Psoas muscle (tissue), 8 donors: ENCODE results near the gene HNRNPUL2. TPM values are rescaled to one million over a fixed set of nuclear protein-coding genes. Genes with fewer than 3 reads are reported as not detected.
"Not testable (repeated sequence)": the region's sequence is repeated elsewhere in the genome, so short reads cannot be mapped to it uniquely, and the experiment has no call there.

Source experiments
- ATAC-seq, 4 donors: fragments of 200-7000 bp; cut with Tn5 transposase; one replicate each; pipeline ENCODE4 v1.9.1; 2020; ENCODE audit warnings: moderate library complexity in 3 of 4, mild to moderate bottlenecking in 2 of 4
- DNase-seq, 2 donors: peaks; one replicate each; pipeline ENCODE4 v3.0.0-alpha.2; 2020
- H3K27ac ChIP-seq: fragments of 200-600 bp; one replicate; pipeline ENCODE4 v1.8.0; 2022
- H3K27me3 ChIP-seq, 3 donors: fragments of 200-600 bp in 1 of 3; one replicate each; pipeline versions ENCODE4 v1.6.1 to v1.8.0; 2013 to 2022; ENCODE audit warnings: low read length in 2 of 3, mild to moderate bottlenecking in 2 of 3, moderate library complexity in 1 of 3; ENCODE audit not compliant: insufficient read depth in 3 of 3
- H3K36me3 ChIP-seq, 2 donors: fragments of 200-600 bp in 1 of 2; one replicate each; pipeline versions ENCODE4 v1.6.1 to v1.8.0; 2013 to 2022; ENCODE audit warnings: low read depth in 1 of 2, mild to moderate bottlenecking in 1 of 2, moderate library complexity in 1 of 2; ENCODE audit not compliant: insufficient read depth in 1 of 2
- H3K4me1 ChIP-seq: fragments of 200-600 bp; one replicate; pipeline ENCODE4 v1.8.0; 2022
- H3K4me3 ChIP-seq: fragments of 200-600 bp; one replicate; pipeline ENCODE4 v1.8.0; 2022; ENCODE audit warnings: mild to moderate bottlenecking
- H3K9me3 ChIP-seq: fragments of 200-600 bp; one replicate; pipeline ENCODE4 v1.8.0; 2022
- WGBS, 3 donors: extraction: QIAGEN DNeasy Blood & Tissue Kit; methylation state at CpG; one replicate each; pipeline versions ENCODE4 v1.1.6 to v1.1.7; 2013; 5-methylcytosine and 5-hydroxymethylcytosine counted together
- intact Hi-C, 2 donors: fragments of 100-400 bp; cut with DNase I; formaldehyde crosslinking; loops; one replicate each; pipeline versions ENCODE4 v1.11.0 to v1.14.2; 2022
- polyA plus RNA-seq, 3 donors: library from polyadenylated mRNA; stranded (reverse); fragments of 200-250 nt; gene quantifications; one replicate each; pipeline ENCODE4 v1.2.3, GENCODE V29; 2013
- total RNA-seq, 4 donors: library from RNA; stranded (reverse); fragmentation: NEBNext Ultra II Directional in 2 of 4; extraction: Animal tissue kit (Norgen Biotek cat#: 25700) in 2 of 4; gene quantifications; one replicate each; pipeline versions ENCODE4 v1.2.1 to v1.2.4, GENCODE V29; 2021 to 2023
- TF ChIP-seq, protein P1 (sequence below): fragments of 200-600 bp; IDR thresholded peaks from one replicate; pipeline ENCODE4 v1.8.0; 2022; ENCODE audit warnings: antibody characterized with exemption
- donor health status: healthy with polysubstance abuse.
- donor health status: DM: no; HTN: no; CAD: no; lungs with moderate emphysema.
- donor health status: Bipolar disorder and iron deficiency.
- donor health status: healthy.
- donor health status: DM: yes; HTN: yes; CAD: no.
- donor health status: DM: no; HTN: no; CAD: no.
- donor health status: DM: no; HTN: no; CAD: no.
- donor health status: DM: yes; HTN: yes; CAD: no.

HNRNPUL2 gene
- total and polyA plus RNA-seq, 7 donors = 23.8 to 39.7 (median 30.8) TPM

- 1% methylated on average over 18 of the region's 18 CpGs for WGBS, 3 donors
- no peaks in the 10 kb centered on the region for H3K27me3 ChIP-seq
- intact Hi-C loops = no loop called here
These were observed 43.5 kb upstream of the HNRNPUL2 start for GRCh38 chr11:62770778-62771143.

GRCh38 chr11:62760867-62761227 lies 33.6 kb upstream of the HNRNPUL2 start:
- H3K27me3 ChIP-seq, H3K9me3 ChIP-seq, DNase-seq: not testable (repeated sequence)
- peak in 1 of 4 donors; percentile 9 for ATAC-seq
- H3K4me1 ChIP-seq = peaks cover 11% of the 10 kb centered on the region
- WGBS, 3 donors = 32 to 40% (median 36%) methylated on average over 9 of the region's 9 CpGs
- H3K27ac ChIP-seq = peak overlapping the region; percentile 87
- intact Hi-C loops = loop anchor here in 1 of 2 donors (5.0 kb wide), 1 partner anchor 34 kb away; the partner anchor contains the start of genes HNRNPUL2 and TTC9C
- peaks cover 4 to 30% of the 10 kb centered on the region in 2 donors for H3K36me3 ChIP-seq
- peak overlapping the region; percentile 96 for H3K4me3 ChIP-seq

More at GRCh38 chr11:62770778-62771143, 43.5 kb upstream of the HNRNPUL2 start:
- Histone ChIP-seq H3K9me3 (no peaks in the 10 kb centered on the region), H3K4me1 (peaks cover 27% of the 10 kb centered on the region), H3K4me3 (peak overlapping the region; percentile 86), H3K36me3 (peaks cover 10 to 38% of the 10 kb centered on the region in 2 donors), H3K27ac (peak overlapping the region; percentile 98)
- DNase-seq (peak in 1 of 2 donors; percentile 63), ATAC-seq (peak; percentile 4 to 35 (median 22))
- TF ChIP-seq, protein P1, sequence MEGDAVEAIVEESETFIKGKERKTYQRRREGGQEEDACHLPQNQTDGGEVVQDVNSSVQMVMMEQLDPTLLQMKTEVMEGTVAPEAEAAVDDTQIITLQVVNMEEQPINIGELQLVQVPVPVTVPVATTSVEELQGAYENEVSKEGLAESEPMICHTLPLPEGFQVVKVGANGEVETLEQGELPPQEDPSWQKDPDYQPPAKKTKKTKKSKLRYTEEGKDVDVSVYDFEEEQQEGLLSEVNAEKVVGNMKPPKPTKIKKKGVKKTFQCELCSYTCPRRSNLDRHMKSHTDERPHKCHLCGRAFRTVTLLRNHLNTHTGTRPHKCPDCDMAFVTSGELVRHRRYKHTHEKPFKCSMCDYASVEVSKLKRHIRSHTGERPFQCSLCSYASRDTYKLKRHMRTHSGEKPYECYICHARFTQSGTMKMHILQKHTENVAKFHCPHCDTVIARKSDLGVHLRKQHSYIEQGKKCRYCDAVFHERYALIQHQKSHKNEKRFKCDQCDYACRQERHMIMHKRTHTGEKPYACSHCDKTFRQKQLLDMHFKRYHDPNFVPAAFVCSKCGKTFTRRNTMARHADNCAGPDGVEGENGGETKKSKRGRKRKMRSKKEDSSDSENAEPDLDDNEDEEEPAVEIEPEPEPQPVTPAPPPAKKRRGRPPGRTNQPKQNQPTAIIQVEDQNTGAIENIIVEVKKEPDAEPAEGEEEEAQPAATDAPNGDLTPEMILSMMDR = no peak

GRCh38 chr11:62757846-62758788 lies 30.9 kb upstream of the HNRNPUL2 start:
- DNase-seq (no peak), ATAC-seq (no peak)
- Histone ChIP-seq H3K9me3 (no peaks in the 10 kb centered on the region), H3K27me3 (no peaks in the 10 kb centered on the region), H3K36me3 (peaks cover 0 to 6% of the 10 kb centered on the region in 2 donors), H3K4me1 (peaks cover 16% of the 10 kb centered on the region), H3K27ac (no peak overlapping the region), H3K4me3 (no peak overlapping the region)
- intact Hi-C loops = no loop called here
- TF ChIP-seq, protein P1 = no peak
- WGBS, 3 donors = 52 to 55% (median 53%) methylated on average over 9 of the region's 9 CpGs

- 70 to 74% (median 73%) methylated on average over 10 of the region's 10 CpGs for WGBS, 3 donors
- Histone ChIP-seq H3K4me3 (no peak overlapping the region), H3K36me3 (peaks cover 3 to 17% of the 10 kb centered on the region in 2 donors), H3K4me1 (peaks cover 12% of the 10 kb centered on the region), H3K27ac (no peak overlapping the region), H3K9me3 (no peaks in the 10 kb centered on the region), H3K27me3 (no peaks in the 10 kb centered on the region)
- TF ChIP-seq, protein P1 = no peak
- intact Hi-C loops = no loop called here
- ATAC-seq (no peak), DNase-seq (no peak)
These were observed 27.9 kb upstream of the HNRNPUL2 start for GRCh38 chr11:62755086-62755615.
